Measurements from ENCODE around the gene S100PBP. TPM values are rescaled to one million over a fixed set of nuclear protein-coding genes. Genes with fewer than 3 reads are reported as not detected.
"Not testable (repeated sequence)": the region's sequence is repeated elsewhere in the genome, so short reads cannot be mapped to it uniquely, and the experiment has no call there.

Gene S100PBP
- total and polyA plus RNA-seq, 12 donors, result 14.0 to 50.1 (median 32.9) TPM

GRCh38 chr1:32786856-32787255 is 30.6 kb upstream of the S100PBP start:
- H3K27ac ChIP-seq, result peak overlapping the region in 1 of 5 donors; percentile 9
- no peak overlapping the region for H3K4me3 ChIP-seq
- intact Hi-C loops (cut with DNase I), result no loop called here
- WGBS, 4 donors, result 28 to 46% (median 36%) methylated on average over 4 of the region's 4 CpGs
- no peak for DNase-seq
- peaks cover 0 to 83% of the 10 kb centered on the region in 2 donors for H3K36me3 ChIP-seq (replicated peaks in 1 of 2)
- TF ChIP-seq CTCF (IDR thresholded peaks at IDR 0.05), result peak; percentile 24 to 55 (median 50)
- no peak for TF ChIP-seq POLR2A (IDR thresholded peaks at IDR 0.05)
- no peaks in the 10 kb centered on the region for H3K9me3 ChIP-seq (replicated peaks in 1 of 3)
- no peaks in the 10 kb centered on the region for H3K27me3 ChIP-seq
- peaks cover 9 to 10% of the 10 kb centered on the region in 2 donors for H3K4me1 ChIP-seq (replicated peaks in 1 of 2)

GRCh38 chr1:32789356-32789755 is 28.1 kb upstream of the S100PBP start:
- peak overlapping the region; percentile 8 to 56 (median 40) for H3K27ac ChIP-seq
- intact Hi-C loops (cut with DNase I), result not testable (repeated sequence)

GRCh38 chr1:32791881-32792280 is 25.6 kb upstream of the S100PBP start:
- intact Hi-C loops (cut with DNase I), result no loop called here
- H3K9me3 ChIP-seq (replicated peaks in 1 of 3), result no peaks in the 10 kb centered on the region
- no peak overlapping the region for H3K4me3 ChIP-seq
- TF ChIP-seq POLR2A (IDR thresholded peaks at IDR 0.05), result no peak
- no peak for TF ChIP-seq CTCF (IDR thresholded peaks at IDR 0.05)
- no peaks in the 10 kb centered on the region for H3K27me3 ChIP-seq
- WGBS, 4 donors, result 100% methylated on average over 1 of the region's 1 CpG
- H3K4me1 ChIP-seq (replicated peaks in 1 of 2), result peaks cover 7 to 10% of the 10 kb centered on the region in 2 donors
- H3K27ac ChIP-seq, result no peak overlapping the region
- H3K36me3 ChIP-seq (replicated peaks in 1 of 2), result peaks cover 0 to 53% of the 10 kb centered on the region in 2 donors
- DNase-seq, result peak in 1 of 7 donors; percentile 19

More at GRCh38 chr1:32789356-32789755, 28.1 kb upstream of the S100PBP start:
- not testable (repeated sequence) for H3K4me3 ChIP-seq; H3K9me3 ChIP-seq (replicated peaks in 1 of 3); H3K27me3 ChIP-seq
- H3K36me3 ChIP-seq (replicated peaks in 1 of 2), result peaks cover 0 to 68% of the 10 kb centered on the region in 2 donors
- peaks cover 10% of the 10 kb centered on the region in 2 donors for H3K4me1 ChIP-seq (replicated peaks in 1 of 2)
- DNase-seq, result peak in 3 of 7 donors; percentile 45 to 58 (median 52)
- 31 to 49% (median 36%) methylated on average over 2 of the region's 2 CpGs for WGBS, 4 donors

- peak overlapping the region in 1 of 5 donors; percentile 32 for H3K27ac ChIP-seq
- DNase-seq, result peak in 1 of 7 donors; percentile 38
- whole genome bisulfite sequencing, 4 donors, result 92 to 96% (median 94%) methylated on average over 4 of the region's 4 CpGs
- intact Hi-C loops (cut with DNase I); H3K4me1 ChIP-seq (replicated peaks in 1 of 2); H3K4me3 ChIP-seq; H3K27me3 ChIP-seq; H3K9me3 ChIP-seq (replicated peaks in 1 of 3): not testable (repeated sequence)
- peaks cover 0 to 51% of the 10 kb centered on the region in 2 donors for H3K36me3 ChIP-seq (replicated peaks in 1 of 2)
Observed at GRCh38 chr1:32795763-32796162, 21.7 kb upstream of the S100PBP start.

GRCh38 chr1:32797456-32797855 is 20.0 kb upstream of the S100PBP start:
- TF ChIP-seq POLR2A (IDR thresholded peaks at IDR 0.05) (no peak), CTCF (IDR thresholded peaks at IDR 0.05) (no peak)
- WGBS, 4 donors, result 88 to 100% (median 95%) methylated on average over 1 of the region's 1 CpG
- Histone ChIP-seq H3K4me3 (no peak overlapping the region), H3K4me1 (replicated peaks in 1 of 2) (no peaks in the 10 kb centered on the region), H3K9me3 (replicated peaks in 1 of 3) (no peaks in the 10 kb centered on the region), H3K36me3 (replicated peaks in 1 of 2) (peaks cover 0 to 47% of the 10 kb centered on the region in 2 donors), H3K27ac (no peak overlapping the region), H3K27me3 (no peaks in the 10 kb centered on the region)
- intact Hi-C loops (cut with DNase I), result no loop called here
- no peak for DNase-seq
